Testis (tissue), 3 donors: ENCODE data around the gene TAAR5. TPM values are rescaled to one million over a fixed set of nuclear protein-coding genes. Genes with fewer than 3 reads are reported as not detected.

ENCODE experiments used
- DNase-seq: peaks from one replicate; pipeline ENCODE4 v3.0.0-alpha.2; 2019
- H3K27ac ChIP-seq, 2 donors: fragments of 200-600 bp; sonication (generic); one replicate each; pipeline ENCODE4 v1.5.1; 2019
- H3K27me3 ChIP-seq: fragments of 200-600 bp; sonication (generic); one replicate; pipeline ENCODE4 v1.5.1; 2019
- H3K36me3 ChIP-seq: fragments of 200-600 bp; sonication (generic); one replicate; pipeline ENCODE4 v1.5.1; 2017; ENCODE audit warnings: low read depth; ENCODE audit errors: missing control alignments
- H3K4me1 ChIP-seq: fragments of 200-600 bp; sonication (generic); one replicate; pipeline ENCODE4 v1.5.1; 2019
- H3K4me3 ChIP-seq, 2 donors: fragments of 200-600 bp; sonication (generic); one replicate each; pipeline ENCODE4 v1.5.1; 2017 to 2019
- H3K9me3 ChIP-seq: fragments of 200-600 bp; sonication (generic); one replicate; pipeline ENCODE4 v1.5.1; 2017
- CTCF ChIP-seq, 3 experiments: fragments of 450-650 bp in 2 of 3; fragments of 200-600 bp in 1 of 3; sonication (generic) in 1 of 3; IDR thresholded peaks; one replicate each; pipeline ENCODE4 v1.5.1; 2016 to 2019; ENCODE audit warnings: antibody characterized with exemption in 3 of 3, mild to moderate bottlenecking in 2 of 3, moderate library complexity in 1 of 3
- POLR2A ChIP-seq: fragments of 450-650 bp; IDR thresholded peaks from one replicate; pipeline ENCODE4 v1.6.1; 2017; ENCODE audit warnings: antibody characterized with exemption, mild to moderate bottlenecking, moderate library complexity
- WGBS, 2 donors: methylation state at CpG; one replicate each; pipeline ENCODE4 v1.1.5; 2018; 5-methylcytosine and 5-hydroxymethylcytosine counted together
- intact Hi-C: fragments of 100-400 bp; cut with DNase I; formaldehyde crosslinking; loops from one replicate; pipeline ENCODE4 v1.15.1; 2023; ENCODE audit warnings: low total_unique reads
- polyA plus RNA-seq: library from polyadenylated mRNA; stranded (reverse); fragments of 350-450 nt; fragmentation: Illumina TruSeq; extraction: RNeasy Lipid Tissue Mini Kit (QIAGEN cat#74804); gene quantifications from one replicate; pipeline ENCODE4 v1.2.3, GENCODE V29; 2014; ENCODE audit warnings: low read depth, low replicate concordance; ENCODE audit not compliant: insufficient read depth
- total RNA-seq, 2 donors: library from RNA; depleted of rRNA; stranded (reverse); fragments of >200 nt; gene quantifications; one replicate each; pipeline ENCODE4 v1.2.3, GENCODE V29; 2016

The TAAR5 gene
- total and polyA plus RNA-seq, 3 donors from 2014 or later, result not detected

- intact Hi-C loops, result no loop called here
- Histone ChIP-seq H3K27me3 (no peaks in the 10 kb centered on the region), H3K27ac (no peak overlapping the region), H3K4me3 (no peak overlapping the region), H3K36me3 (no peaks in the 10 kb centered on the region), H3K4me1 (no peaks in the 10 kb centered on the region), H3K9me3 (no peaks in the 10 kb centered on the region)
- no peak for TF ChIP-seq CTCF (IDR thresholded peaks at IDR 0.05)
- TF ChIP-seq POLR2A, result no peak
- WGBS, 2 donors, result 74 to 83% methylated on average over 1 of the region's 1 CpG
- no peak for DNase-seq
Observed at GRCh38 chr6:132584698-132585097, 4.8 kb downstream of the TAAR5 start.

GRCh38 chr6:132571774-132572173 lies 17.8 kb downstream of the TAAR5 start:
- no peaks in the 10 kb centered on the region for H3K4me1 ChIP-seq
- no peak for DNase-seq
- no peaks in the 10 kb centered on the region for H3K9me3 ChIP-seq
- H3K27me3 ChIP-seq, result no peaks in the 10 kb centered on the region
- H3K27ac ChIP-seq, result no peak overlapping the region
- TF ChIP-seq CTCF (IDR thresholded peaks at IDR 0.05) (no peak), POLR2A (no peak)
- H3K4me3 ChIP-seq, result no peak overlapping the region
- intact Hi-C loops, result no loop called here
- no peaks in the 10 kb centered on the region for H3K36me3 ChIP-seq

- 63 to 67% methylated on average over 15 of the region's 15 CpGs for WGBS, 2 donors
- H3K27me3 ChIP-seq, result no peaks in the 10 kb centered on the region
- DNase-seq, result no peak
- H3K9me3 ChIP-seq, result no peaks in the 10 kb centered on the region
- H3K4me1 ChIP-seq, result no peaks in the 10 kb centered on the region
- H3K27ac ChIP-seq, result no peak within 1 kb of the TSS
- TF ChIP-seq CTCF (IDR thresholded peaks at IDR 0.05) (no peak), POLR2A (no peak)
- no peaks in the 10 kb centered on the region for H3K36me3 ChIP-seq
- H3K4me3 ChIP-seq, result no peak within 1 kb of the TSS
- intact Hi-C loops, result no loop called here
Observed at GRCh38 chr6:132570221-132570777, 19.2 kb downstream of the TAAR5 start, which contains the start of gene TAAR6. TSS of gene TAAR6 (plus strand) at chr6:132570322. CDS start at chr6:132570322, 0 bp downstream.

- DNase-seq, result no peak
- H3K9me3 ChIP-seq, result no peaks in the 10 kb centered on the region
- no peak for TF ChIP-seq CTCF (IDR thresholded peaks at IDR 0.05)
- TF ChIP-seq POLR2A, result no peak
- no peaks in the 10 kb centered on the region for H3K4me1 ChIP-seq
- H3K36me3 ChIP-seq, result no peaks in the 10 kb centered on the region
- 40 to 44% methylated on average over 4 of the region's 4 CpGs for WGBS, 2 donors
- H3K27me3 ChIP-seq, result no peaks in the 10 kb centered on the region
- no peak overlapping the region for H3K27ac ChIP-seq
- no peak overlapping the region for H3K4me3 ChIP-seq
- intact Hi-C loops, result no loop called here
Observed at GRCh38 chr6:132569170-132569569, 20.4 kb downstream of the TAAR5 start.

- H3K4me3 ChIP-seq, result no peak overlapping the region
- intact Hi-C loops, result no loop called here
- H3K4me1 ChIP-seq, result no peaks in the 10 kb centered on the region
- no peak overlapping the region for H3K27ac ChIP-seq
- no peaks in the 10 kb centered on the region for H3K36me3 ChIP-seq
- TF ChIP-seq CTCF (IDR thresholded peaks at IDR 0.05) (no peak), POLR2A (no peak)
- H3K27me3 ChIP-seq, result no peaks in the 10 kb centered on the region
- WGBS, 2 donors, result 54 to 63% methylated on average over 6 of the region's 6 CpGs
- no peak for DNase-seq
- no peaks in the 10 kb centered on the region for H3K9me3 ChIP-seq
Observed at GRCh38 chr6:132568611-132569010, 20.9 kb downstream of the TAAR5 start.
